ENCODE measurements around the gene FBXO42.
"Not testable (repeated sequence)": the region's sequence is repeated elsewhere in the genome, so short reads cannot be mapped to it uniquely, and the experiment has no call there.

Gene FBXO42

GRCh38 chr1:16218014-16218673 is 134.1 kb downstream of the FBXO42 start:
- no peak for DNase-seq (ENCODE audit: low read depth)

- peak; percentile 83 for DNase-seq (ENCODE audit: low read depth)
Observed at GRCh38 chr1:16217061-16217785, 135.1 kb downstream of the FBXO42 start.

- peak; percentile 35 for DNase-seq (ENCODE audit: low read depth)
Observed at GRCh38 chr1:16215882-16216753, 136.2 kb downstream of the FBXO42 start.

GRCh38 chr1:16215240-16215639 is 137.0 kb downstream of the FBXO42 start:
- not testable (repeated sequence) for DNase-seq (ENCODE audit: low read depth)

GRCh38 chr1:16213544-16213943 is 138.7 kb downstream of the FBXO42 start:
- not testable (repeated sequence) for DNase-seq (ENCODE audit: low read depth)

GRCh38 chr1:16213013-16213412 is 139.3 kb downstream of the FBXO42 start:
- no peak for DNase-seq (ENCODE audit: low read depth)

GRCh38 chr1:16212251-16212961 is 139.9 kb downstream of the FBXO42 start, which contains the start of gene ARHGEF19:
ARHGEF19 (minus strand) TSS chr1:16212652; CDS start chr1:16209054, 3,598 bp downstream.
- DNase-seq (ENCODE audit: low read depth), result no peak

- no peak for DNase-seq (ENCODE audit: low read depth)
Observed at GRCh38 chr1:16211824-16212223, 140.5 kb downstream of the FBXO42 start.

- no peak for DNase-seq (ENCODE audit: low read depth)
Observed at GRCh38 chr1:16210581-16210980, 141.7 kb downstream of the FBXO42 start.

- no peak for DNase-seq (ENCODE audit: low read depth)
Observed at GRCh38 chr1:16209847-16210407, 142.4 kb downstream of the FBXO42 start.

GRCh38 chr1:16209132-16209846 is 143.0 kb downstream of the FBXO42 start:
- no peak for DNase-seq (ENCODE audit: low read depth)

- DNase-seq (ENCODE audit: low read depth), result no peak
Observed at GRCh38 chr1:16208270-16208987, 143.9 kb downstream of the FBXO42 start.

- no peak for DNase-seq (ENCODE audit: low read depth)
Observed at GRCh38 chr1:16207318-16208269, 144.7 kb downstream of the FBXO42 start.

GRCh38 chr1:16206547-16207317 is 145.5 kb downstream of the FBXO42 start:
- peak; percentile 95 for DNase-seq (ENCODE audit: low read depth)

- no peak for DNase-seq (ENCODE audit: low read depth)
Observed at GRCh38 chr1:16205891-16206546, 146.3 kb downstream of the FBXO42 start.

- no peak for DNase-seq (ENCODE audit: low read depth)
Observed at GRCh38 chr1:16205334-16205671, 147.0 kb downstream of the FBXO42 start.

GRCh38 chr1:16204634-16205333 is 147.5 kb downstream of the FBXO42 start:
- no peak for DNase-seq (ENCODE audit: low read depth)
